Kidney tubule cell (primary cell): Measurements from ENCODE around the gene SEL1L.
A peak's percentile ranks its signal among the peaks of the same experiment; 100 is the strongest.
"Not testable (repeated sequence)": the region's sequence is repeated elsewhere in the genome, so short reads cannot be mapped to it uniquely, and the experiment has no call there.

Experiments
- DNase-seq: peaks from one replicate; pipeline ENCODE4 v3.0.0-alpha.2; 2018; ENCODE audit warnings: low spot score

Gene SEL1L

GRCh38 chr14:81474148-81474492, 59.5 kb downstream of the SEL1L start:
- DNase-seq = no peak

- DNase-seq = no peak
Measured at GRCh38 chr14:81473456-81474147, 60.1 kb downstream of the SEL1L start.

- no peak for DNase-seq
Measured at GRCh38 chr14:81472096-81472800, 61.4 kb downstream of the SEL1L start.

GRCh38 chr14:81471062-81471461, 62.6 kb downstream of the SEL1L start:
- no peak for DNase-seq

GRCh38 chr14:81470557-81470826, 63.2 kb downstream of the SEL1L start:
- DNase-seq = not testable (repeated sequence)

GRCh38 chr14:81466854-81467253, 66.8 kb downstream of the SEL1L start:
- DNase-seq = no peak

- no peak for DNase-seq
Measured at GRCh38 chr14:81465507-81466228, 68.0 kb downstream of the SEL1L start.

- DNase-seq = not testable (repeated sequence)
Measured at GRCh38 chr14:81465003-81465392, 68.7 kb downstream of the SEL1L start.

- DNase-seq = peak; percentile 68
Measured at GRCh38 chr14:81464253-81465002, 69.2 kb downstream of the SEL1L start.

- DNase-seq = not testable (repeated sequence)
Measured at GRCh38 chr14:81462356-81462755, 71.3 kb downstream of the SEL1L start.

- DNase-seq = no peak
Measured at GRCh38 chr14:81459912-81460311, 73.7 kb downstream of the SEL1L start.

- no peak for DNase-seq
Measured at GRCh38 chr14:81458352-81458751, 75.3 kb downstream of the SEL1L start.

- DNase-seq = peak; percentile 81
Measured at GRCh38 chr14:81455390-81455789, 78.3 kb downstream of the SEL1L start.

GRCh38 chr14:81454572-81455218, 79.0 kb downstream of the SEL1L start:
- no peak for DNase-seq

GRCh38 chr14:81453166-81453766, 80.4 kb downstream of the SEL1L start:
- DNase-seq = peak; percentile 61

- no peak for DNase-seq
Measured at GRCh38 chr14:81452341-81453133, 81.1 kb downstream of the SEL1L start.

- DNase-seq = no peak
Measured at GRCh38 chr14:81450976-81451375, 82.7 kb downstream of the SEL1L start.

- peak; percentile 38 for DNase-seq
Measured at GRCh38 chr14:81450100-81450531, 83.5 kb downstream of the SEL1L start.

- no peak for DNase-seq
Measured at GRCh38 chr14:81449576-81449975, 84.1 kb downstream of the SEL1L start.

GRCh38 chr14:81449114-81449513, 84.5 kb downstream of the SEL1L start:
- DNase-seq = no peak
